Trophoblast cell (in vitro differentiated cells and primary cell): ENCODE measurements around the gene MEF2A.
"Not testable (repeated sequence)": the region's sequence is repeated elsewhere in the genome, so short reads cannot be mapped to it uniquely, and the experiment has no call there.

Experiments
- DNase-seq, 2 donors: peaks; one replicate each; pipeline ENCODE4 v3.0.0-alpha.2; 2016
- H2AFZ ChIP-seq: 2 replicates; pipeline ENCODE4 v1.6.1; 2013; ENCODE audit warnings: low read length, moderate library complexity, mild to moderate bottlenecking; ENCODE audit not compliant: insufficient read depth, poor library complexity
- H2AK5ac ChIP-seq: 2 replicates; pipeline ENCODE4 v1.6.1; 2013; ENCODE audit warnings: mild to moderate bottlenecking, low read length
- H2BK120ac ChIP-seq: 2 replicates; pipeline ENCODE4 v1.6.1; 2013; ENCODE audit warnings: low read length, mild to moderate bottlenecking, moderate library complexity; ENCODE audit not compliant: insufficient read depth, poor library complexity
- H2BK12ac ChIP-seq: 2 replicates; pipeline ENCODE4 v1.6.1; 2013; ENCODE audit warnings: mild to moderate bottlenecking, low read length, moderate library complexity
- H2BK5ac ChIP-seq: 2 replicates; pipeline ENCODE4 v1.6.1; 2013; ENCODE audit warnings: low read length, low read depth, moderate library complexity, mild to moderate bottlenecking; ENCODE audit not compliant: poor library complexity
- H3K14ac ChIP-seq: 2 replicates; pipeline ENCODE4 v1.6.1; 2013; ENCODE audit warnings: mild to moderate bottlenecking, low read length
- H3K18ac ChIP-seq: 2 replicates; pipeline ENCODE4 v1.6.1; 2013; ENCODE audit warnings: mild to moderate bottlenecking, low read length
- H3K23ac ChIP-seq: 2 replicates; pipeline ENCODE4 v1.6.1; 2013; ENCODE audit warnings: low read length
- H3K27ac ChIP-seq: 2 replicates; pipeline ENCODE4 v1.5.1; 2013; ENCODE audit warnings: low read depth, mild to moderate bottlenecking, inconsistent platforms, low read length, moderate library complexity
- H3K27me3 ChIP-seq: 2 replicates; pipeline ENCODE4 v1.6.1; 2013; ENCODE audit warnings: inconsistent platforms, mild to moderate bottlenecking, low read length, moderate library complexity; ENCODE audit not compliant: insufficient read depth
- H3K36me3 ChIP-seq, 2 experiments: 1 replicate in 1 of 2; 2 replicates in 1 of 2; pipeline ENCODE4 v1.6.1; 2013; ENCODE audit warnings: low read length in 2 of 2, mild to moderate bottlenecking in 2 of 2, moderate library complexity in 1 of 2; ENCODE audit not compliant: insufficient read depth in 2 of 2, control insufficient read depth in 1 of 2
- H3K4ac ChIP-seq: 2 replicates; pipeline ENCODE4 v1.6.1; 2013; ENCODE audit warnings: low read depth, mild to moderate bottlenecking, low read length, moderate library complexity
- H3K4me1 ChIP-seq, 2 experiments: 1 replicate in 1 of 2; 2 replicates in 1 of 2; pipeline ENCODE4 v1.6.1; 2013; ENCODE audit warnings: low read length in 2 of 2, mild to moderate bottlenecking in 2 of 2, moderate library complexity in 1 of 2; ENCODE audit not compliant: insufficient read depth in 2 of 2, control insufficient read depth in 1 of 2
- H3K4me2 ChIP-seq: 2 replicates; pipeline ENCODE4 v1.6.1; 2013; ENCODE audit warnings: inconsistent platforms, mild to moderate bottlenecking, low read length, moderate library complexity
- H3K4me3 ChIP-seq: 2 replicates; pipeline ENCODE4 v1.5.1; 2013; ENCODE audit warnings: mild to moderate bottlenecking, low read depth, low read length, inconsistent platforms
- H3K79me1 ChIP-seq: one replicate; pipeline ENCODE4 v1.6.1; 2013; ENCODE audit warnings: low read length
- H3K79me2 ChIP-seq: 2 replicates; pipeline ENCODE4 v1.6.1; 2013; ENCODE audit warnings: low read length, mild to moderate bottlenecking; ENCODE audit not compliant: control insufficient read depth, insufficient read depth, poor library complexity
- H3K9ac ChIP-seq: 2 replicates; pipeline ENCODE4 v1.6.1; 2013; ENCODE audit warnings: mild to moderate bottlenecking, low read length
- H3K9me3 ChIP-seq: 2 replicates; pipeline ENCODE4 v1.6.1; 2013; ENCODE audit warnings: low read depth, mild to moderate bottlenecking, control low read depth, inconsistent platforms, low read length; ENCODE audit not compliant: insufficient read depth
- H4K12ac ChIP-seq: 2 replicates; pipeline ENCODE4 v1.6.1; 2013; ENCODE audit warnings: low read depth, mild to moderate bottlenecking, low read length, moderate library complexity
- H4K8ac ChIP-seq: 2 replicates; pipeline ENCODE4 v1.6.1; 2013; ENCODE audit warnings: low read depth, mild to moderate bottlenecking, low read length, moderate library complexity
- H4K91ac ChIP-seq: one replicate; pipeline ENCODE4 v1.6.1; 2013; ENCODE audit warnings: low read depth, mild to moderate bottlenecking, low read length, moderate library complexity
- WGBS: extraction: QIAGEN DNeasy Blood & Tissue Kit; methylation state at CpG from one replicate; pipeline ENCODE4 v1.1.7; 2013; ENCODE audit warnings: missing lambda C conversion rate; ENCODE audit not compliant: insufficient read length, insufficient coverage; ENCODE audit errors: extremely low coverage; 5-methylcytosine and 5-hydroxymethylcytosine counted together

MEF2A gene

DNA sequence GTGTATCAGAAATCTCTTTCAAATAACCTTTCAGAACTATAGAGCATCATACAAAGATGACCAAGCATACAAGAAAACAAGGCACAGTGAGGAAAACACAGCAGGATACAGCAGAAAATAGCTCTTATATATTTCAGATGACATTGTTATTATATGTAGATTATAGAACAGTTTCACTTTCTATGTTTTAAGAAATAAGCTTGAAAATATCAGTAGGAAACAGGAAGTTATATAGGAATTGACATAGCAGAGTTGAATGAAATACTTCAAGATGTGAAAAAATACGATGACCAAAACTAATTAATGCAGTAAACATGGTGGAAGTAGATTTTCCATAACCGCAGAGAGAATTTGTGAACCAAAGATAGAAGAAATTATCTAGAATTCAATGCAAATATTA lies 92.2 kb downstream of the MEF2A start:
- Histone ChIP-seq H2AK5ac (no peak overlapping the region), H2BK120ac (no peak overlapping the region), H3K23ac (no peak overlapping the region), H4K12ac (no peak overlapping the region), H3K9ac (no peak overlapping the region), H2BK12ac (no peak overlapping the region), H3K36me3 (no peaks in the 10 kb centered on the region), H4K91ac (no peak overlapping the region), H2AFZ (no peak overlapping the region), H3K4me3 (no peak overlapping the region), H3K27ac (no peak overlapping the region), H3K4me2 (no peak overlapping the region), H3K4me1 (no peaks in the 10 kb centered on the region), H3K79me2 (no peaks in the 10 kb centered on the region), H3K27me3 (no peaks in the 10 kb centered on the region), H4K8ac (no peak overlapping the region), H2BK5ac (no peak overlapping the region), H3K18ac (no peak overlapping the region), H3K79me1 (no peaks in the 10 kb centered on the region), H3K4ac (no peak overlapping the region), H3K9me3 (no peaks in the 10 kb centered on the region), H3K14ac (no peak overlapping the region)
- DNase-seq, result no peak
- no CpG with 5 or more reads among the region's 2 CpGs for WGBS

DNA sequence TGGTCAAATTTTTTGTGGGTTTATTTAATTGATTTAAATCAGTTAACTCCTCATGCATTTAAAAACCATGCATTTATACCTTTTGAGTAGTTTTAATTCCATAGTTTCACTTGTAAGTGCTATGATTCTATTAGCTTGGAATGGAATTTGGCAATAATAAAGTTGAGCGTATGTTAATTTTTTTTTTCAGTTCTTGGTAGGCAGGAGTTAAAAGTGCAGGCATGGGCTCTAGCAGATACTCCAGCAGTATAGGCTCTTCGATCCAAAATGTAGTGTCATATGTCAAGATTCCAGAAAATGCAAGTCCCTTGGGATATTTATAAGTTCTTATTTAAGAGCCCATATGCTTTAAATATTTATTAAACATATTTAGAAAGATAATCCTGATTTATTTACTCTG lies 97.1 kb downstream of the MEF2A start:
- H2AK5ac ChIP-seq, result no peak overlapping the region
- no peak overlapping the region for H3K4me2 ChIP-seq
- no peaks in the 10 kb centered on the region for H3K4me1 ChIP-seq
- H3K4me3 ChIP-seq, result no peak overlapping the region
- H3K9me3 ChIP-seq, result no peaks in the 10 kb centered on the region
- no peak for DNase-seq
- H2BK12ac ChIP-seq, result no peak overlapping the region
- H2AFZ ChIP-seq, result no peak overlapping the region
- WGBS, result no CpG with 5 or more reads among the region's 2 CpGs
- H3K79me1 ChIP-seq, result no peaks in the 10 kb centered on the region
- H2BK5ac ChIP-seq, result no peak overlapping the region
- no peak overlapping the region for H3K14ac ChIP-seq
- H3K9ac ChIP-seq, result no peak overlapping the region
- no peak overlapping the region for H3K23ac ChIP-seq
- no peak overlapping the region for H3K18ac ChIP-seq
- H3K36me3 ChIP-seq, result no peaks in the 10 kb centered on the region
- H4K12ac ChIP-seq, result no peak overlapping the region
- H3K27me3 ChIP-seq, result no peaks in the 10 kb centered on the region
- no peak overlapping the region for H3K4ac ChIP-seq
- H3K79me2 ChIP-seq, result no peaks in the 10 kb centered on the region
- no peak overlapping the region for H3K27ac ChIP-seq
- no peak overlapping the region for H4K8ac ChIP-seq
- H2BK120ac ChIP-seq, result no peak overlapping the region
- no peak overlapping the region for H4K91ac ChIP-seq

DNA sequence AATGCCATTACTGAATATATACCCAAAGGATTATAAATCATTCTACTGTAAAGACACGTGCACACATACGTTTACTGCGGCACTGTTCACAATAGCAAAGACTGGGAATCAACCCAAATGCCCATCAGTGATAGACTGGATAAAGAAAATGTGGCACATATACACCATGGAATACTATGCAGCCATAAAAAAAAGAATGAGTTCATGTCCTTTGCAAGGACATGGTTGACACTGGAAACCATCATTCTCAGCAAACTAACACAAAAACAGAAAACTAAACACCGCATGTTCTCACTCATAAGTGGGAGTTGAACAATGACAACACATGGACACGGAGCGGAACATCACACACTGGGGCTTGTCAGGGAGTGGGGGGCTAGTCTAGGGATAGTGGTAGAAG lies 100.3 kb downstream of the MEF2A start:
- not testable (repeated sequence) for H3K79me1 ChIP-seq, H3K4ac ChIP-seq, H3K14ac ChIP-seq, H3K4me3 ChIP-seq, H3K9me3 ChIP-seq, H3K4me1 ChIP-seq, H4K91ac ChIP-seq, H3K36me3 ChIP-seq, H2BK12ac ChIP-seq, H3K27ac ChIP-seq, H2AFZ ChIP-seq, H2AK5ac ChIP-seq, H3K23ac ChIP-seq, H4K8ac ChIP-seq, DNase-seq, H3K9ac ChIP-seq, H2BK120ac ChIP-seq, H3K79me2 ChIP-seq, H3K27me3 ChIP-seq, H4K12ac ChIP-seq, H3K4me2 ChIP-seq, H2BK5ac ChIP-seq, H3K18ac ChIP-seq
- no CpG with 5 or more reads among the region's 6 CpGs for WGBS

DNA sequence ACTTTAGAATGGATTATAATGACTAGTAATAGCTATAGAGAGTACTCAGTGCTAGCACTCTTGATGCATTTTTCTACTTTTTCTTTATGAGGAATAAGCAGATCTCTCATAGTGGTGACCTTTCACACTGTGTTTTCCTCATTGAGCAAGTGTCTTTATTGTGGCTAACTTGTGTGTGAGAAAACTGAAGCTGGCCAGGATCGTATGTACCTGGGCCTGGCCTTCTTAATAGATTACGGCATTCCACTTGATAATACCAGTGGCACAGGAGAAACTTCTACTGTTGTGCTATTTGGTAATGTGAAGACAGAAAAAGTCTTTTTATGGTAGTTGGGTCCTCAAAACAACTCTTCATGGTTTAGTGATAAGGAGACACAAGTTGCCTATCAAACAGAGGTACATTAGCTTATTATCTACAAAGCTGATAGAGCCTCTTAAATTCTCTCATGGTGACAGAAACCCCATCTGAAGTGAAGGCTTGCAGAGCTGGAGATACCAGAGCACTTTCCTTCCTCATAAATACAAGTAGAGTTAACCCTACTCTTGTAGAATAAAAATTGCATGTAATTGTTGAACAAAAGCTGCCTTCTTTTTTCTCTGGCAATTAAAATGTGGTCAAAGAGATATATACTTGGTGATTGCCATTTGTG lies 102.9 kb downstream of the MEF2A start:
- no peak overlapping the region for H3K4ac ChIP-seq
- H4K8ac ChIP-seq, result no peak overlapping the region
- H2BK5ac ChIP-seq, result no peak overlapping the region
- no peak overlapping the region for H3K18ac ChIP-seq
- no peaks in the 10 kb centered on the region for H3K27me3 ChIP-seq
- H3K23ac ChIP-seq, result no peak overlapping the region
- no peak overlapping the region for H2BK12ac ChIP-seq
- H3K9ac ChIP-seq, result no peak overlapping the region
- no peak overlapping the region for H3K4me3 ChIP-seq
- no peak overlapping the region for H2AFZ ChIP-seq
- whole genome bisulfite sequencing, result no CpG with 5 or more reads among the region's 2 CpGs
- no peaks in the 10 kb centered on the region for H3K36me3 ChIP-seq
- H3K4me2 ChIP-seq, result no peak overlapping the region
- H3K27ac ChIP-seq, result no peak overlapping the region
- DNase-seq, result no peak
- no peak overlapping the region for H4K91ac ChIP-seq
- H3K4me1 ChIP-seq, result no peaks in the 10 kb centered on the region
- no peaks in the 10 kb centered on the region for H3K79me2 ChIP-seq
- no peak overlapping the region for H2BK120ac ChIP-seq
- H3K79me1 ChIP-seq, result no peaks in the 10 kb centered on the region
- no peak overlapping the region for H3K14ac ChIP-seq
- no peak overlapping the region for H2AK5ac ChIP-seq
- no peak overlapping the region for H4K12ac ChIP-seq
- no peaks in the 10 kb centered on the region for H3K9me3 ChIP-seq
